HG03066 (cell line): ENCODE data around the gene SMOC2.
"Not testable (repeated sequence)": the region's sequence is repeated elsewhere in the genome, so short reads cannot be mapped to it uniquely, and the experiment has no call there.

Experiments used
- ATAC-seq: cut with Tn5 transposase; IDR thresholded peaks from one replicate; pipeline ENCODE4 v1.9.1; 2021; ENCODE audit warnings: low read depth; ENCODE audit not compliant: unreplicated experiment

SMOC2 gene

GRCh38 chr6:168692193-168692914 lies 251.4 kb downstream of the SMOC2 start:
- ATAC-seq, result no peak

- not testable (repeated sequence) for ATAC-seq
Measured at GRCh38 chr6:168692915-168693257, 251.9 kb downstream of the SMOC2 start.

DNA sequence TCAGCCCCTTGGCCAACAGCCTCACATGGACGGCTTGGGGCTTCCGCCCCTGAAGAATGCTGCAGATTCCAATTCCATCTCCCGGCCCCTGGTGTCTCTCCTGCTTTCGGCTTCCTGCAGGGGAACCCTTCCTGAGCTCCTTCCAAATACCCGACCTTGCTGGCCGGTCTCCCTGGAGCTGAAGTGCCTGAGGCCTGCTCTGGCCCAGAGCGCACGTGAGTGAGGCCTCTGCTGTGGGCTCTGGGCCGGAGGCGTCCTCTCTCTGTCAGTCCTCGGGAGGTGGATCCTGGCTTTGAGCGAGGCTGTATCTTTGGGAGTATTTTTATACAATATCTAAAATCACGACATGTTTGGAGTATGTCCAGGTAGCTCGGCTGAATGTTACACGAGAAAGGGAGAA lies 253.8 kb downstream of the SMOC2 start:
- not testable (repeated sequence) for ATAC-seq

DNA sequence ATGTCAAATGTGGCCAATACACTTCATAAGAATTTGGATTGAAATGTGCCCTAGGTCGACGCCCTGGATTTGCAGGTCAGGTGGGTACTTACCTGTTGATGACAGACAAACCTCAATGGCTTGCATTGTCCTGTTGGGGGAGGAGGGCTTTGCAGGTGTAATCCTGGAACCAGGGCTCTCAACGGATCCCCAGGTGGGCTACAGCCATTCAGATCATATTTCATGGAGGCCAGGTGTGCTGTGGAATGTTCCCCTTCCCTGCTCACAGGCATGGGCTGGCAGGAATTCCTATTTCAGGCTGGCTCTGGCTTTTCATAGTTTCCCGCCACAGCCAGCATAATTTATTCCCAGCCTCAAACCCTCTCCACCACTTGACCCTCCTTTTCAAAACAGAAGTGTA lies 254.7 kb downstream of the SMOC2 start:
- no peak for ATAC-seq

DNA sequence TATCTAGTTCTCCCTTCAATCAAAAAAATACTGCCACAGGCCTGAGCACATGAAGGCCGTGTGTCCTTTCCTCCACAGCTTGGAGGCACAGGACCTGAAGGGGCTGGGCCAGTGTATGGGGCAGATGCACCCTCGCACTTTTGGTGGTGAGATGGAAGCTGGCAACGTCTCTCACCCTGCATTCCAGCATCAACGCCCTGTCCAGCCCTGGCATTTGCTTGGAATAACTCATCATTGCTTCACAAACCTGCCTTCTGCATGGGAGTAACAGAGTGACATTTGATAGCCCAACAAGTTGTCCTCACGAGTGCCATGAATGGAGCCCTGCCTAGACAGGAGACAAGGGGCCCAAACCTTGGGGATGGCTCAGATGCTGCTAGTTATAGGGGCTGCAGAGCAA lies 257.9 kb downstream of the SMOC2 start:
- no peak for ATAC-seq

DNA sequence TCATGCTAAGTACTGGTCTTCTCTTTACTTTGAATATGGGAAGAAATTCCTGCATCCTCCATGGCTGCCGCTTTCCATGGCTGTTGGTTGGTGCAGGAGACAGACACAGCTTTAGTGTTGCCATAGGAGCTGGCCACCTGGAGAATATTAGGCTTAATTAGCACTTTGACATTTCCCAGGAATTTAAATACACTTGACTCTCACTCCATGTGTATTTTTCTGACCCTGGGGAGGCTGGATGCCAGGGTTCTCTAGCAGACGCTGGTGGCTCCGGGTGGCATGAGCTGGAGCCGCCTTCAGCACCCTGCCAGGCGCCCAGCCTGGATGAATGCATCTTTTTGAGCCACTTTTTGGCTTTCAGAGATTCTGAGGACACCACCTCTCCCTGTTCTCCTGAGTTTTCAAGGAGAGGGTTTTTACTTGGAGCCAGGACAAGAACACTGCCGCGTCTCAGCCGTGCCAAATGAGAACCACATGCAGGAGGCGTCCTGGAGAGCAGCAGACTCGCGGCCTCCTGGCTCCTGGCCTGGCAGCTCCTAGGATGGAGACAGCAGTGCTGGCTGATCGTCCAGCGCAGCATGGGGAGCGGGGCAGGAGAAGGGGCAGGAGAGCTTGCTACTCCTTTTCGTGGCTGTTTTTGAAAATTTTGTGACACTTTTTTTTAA lies 258.8 kb downstream of the SMOC2 start:
- ATAC-seq, result no peak

- ATAC-seq, result no peak
Measured at GRCh38 chr6:168700880-168701279, 259.9 kb downstream of the SMOC2 start.

DNA sequence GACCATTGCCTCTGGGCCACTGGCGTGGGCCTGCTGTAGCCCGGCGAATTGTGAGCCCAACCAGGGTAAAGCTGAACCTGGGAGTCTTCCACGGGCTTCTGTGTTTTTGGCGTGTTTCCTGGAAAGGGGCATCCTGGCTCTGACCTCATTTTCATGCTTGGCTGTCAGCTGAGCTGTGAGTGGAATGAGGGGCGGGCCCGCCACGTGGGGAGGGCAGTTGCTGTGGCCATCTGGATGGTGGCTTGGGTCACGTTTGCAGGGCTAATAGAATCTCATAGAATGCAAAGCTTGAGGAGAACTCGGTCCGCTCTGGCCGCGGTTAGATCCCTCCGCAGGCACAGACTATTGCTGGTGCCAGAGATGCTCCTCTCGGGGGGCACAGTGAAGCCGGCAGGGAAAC lies 263.0 kb downstream of the SMOC2 start:
- ATAC-seq, result no peak

DNA sequence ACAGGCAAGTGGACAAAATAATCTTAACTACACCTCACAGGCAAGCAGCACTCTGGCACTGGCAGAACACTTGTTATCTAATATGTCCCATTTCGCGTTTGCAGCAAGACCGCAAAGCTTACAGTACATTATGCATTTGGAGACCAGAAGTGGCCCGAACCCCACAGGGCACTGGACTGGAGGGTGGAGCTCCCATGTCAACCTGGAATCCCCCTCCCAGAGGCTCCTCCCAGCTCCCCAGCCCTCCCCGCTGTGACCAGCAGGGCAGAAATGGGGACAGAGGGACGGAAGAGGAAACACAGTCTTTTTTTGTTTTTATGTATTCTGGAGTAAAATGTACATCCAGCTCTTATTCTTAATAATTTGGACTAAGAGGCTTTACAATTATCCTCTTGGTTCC lies 263.7 kb downstream of the SMOC2 start:
- ATAC-seq, result no peak

GRCh38 chr6:168705271-168705670 lies 264.3 kb downstream of the SMOC2 start:
- ATAC-seq, result not testable (repeated sequence)

GRCh38 chr6:168706471-168707177 lies 265.6 kb downstream of the SMOC2 start:
- no peak for ATAC-seq

GRCh38 chr6:168708526-168708925 lies 267.5 kb downstream of the SMOC2 start:
- ATAC-seq, result no peak

DNA sequence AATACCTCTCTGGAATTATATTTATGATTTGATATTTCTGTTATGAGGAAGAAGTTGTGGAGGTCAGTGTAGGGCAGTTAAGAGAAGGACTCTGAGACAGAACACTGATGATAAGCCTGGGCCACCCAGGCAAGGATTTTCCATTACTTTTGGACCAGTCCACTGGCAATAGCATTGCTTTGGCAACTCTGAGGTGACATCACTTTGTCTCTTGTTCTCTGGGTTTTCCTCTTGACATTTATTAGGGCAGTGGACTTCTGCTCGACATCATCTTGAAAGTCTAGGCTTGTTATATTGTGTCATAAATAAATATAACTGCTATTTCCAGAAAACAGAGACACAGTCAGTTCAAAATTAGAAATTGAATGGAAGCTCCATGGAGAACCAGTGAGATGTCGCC lies 268.0 kb downstream of the SMOC2 start:
- no peak for ATAC-seq

DNA sequence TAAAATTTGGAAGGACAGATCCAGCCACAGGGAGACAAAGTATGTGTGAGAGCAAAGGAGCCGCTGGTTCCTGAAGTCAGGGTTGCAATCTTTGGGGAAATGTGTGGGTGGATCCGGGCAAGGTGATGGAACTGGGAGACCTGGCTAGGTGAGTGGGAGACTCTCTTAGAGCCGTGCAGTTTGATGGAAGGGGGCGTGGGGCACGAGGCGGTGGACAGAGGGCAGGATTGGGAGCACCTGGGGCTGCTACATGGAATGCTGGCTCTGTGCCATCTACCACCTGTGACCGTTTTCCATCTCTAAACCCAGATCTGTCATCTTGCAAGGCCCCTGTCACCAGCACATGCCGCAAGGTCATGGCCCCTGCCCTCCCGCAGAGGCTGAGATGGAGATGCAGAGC lies 268.4 kb downstream of the SMOC2 start:
- no peak for ATAC-seq

DNA sequence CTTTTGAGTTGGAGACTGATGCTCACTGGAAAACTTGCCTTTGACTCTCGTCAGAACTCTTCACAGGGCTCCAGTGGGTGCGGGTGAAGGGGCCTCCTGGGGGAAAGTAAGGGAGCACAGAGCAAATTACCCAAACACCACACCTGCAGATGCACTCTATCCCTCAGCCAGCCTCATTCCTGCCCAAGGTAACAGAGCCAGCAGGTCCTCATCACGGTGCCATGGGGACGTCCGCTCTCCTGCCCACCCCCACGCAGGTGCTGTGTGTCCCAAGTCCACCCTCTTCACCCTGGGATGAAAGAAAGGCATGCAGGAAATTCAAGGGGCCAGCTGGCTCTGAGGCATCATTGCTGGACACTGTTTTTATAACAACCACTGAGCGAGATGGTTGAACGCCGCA lies 269.0 kb downstream of the SMOC2 start:
- no peak for ATAC-seq

GRCh38 chr6:168711049-168711640 lies 270.2 kb downstream of the SMOC2 start:
- no peak for ATAC-seq

DNA sequence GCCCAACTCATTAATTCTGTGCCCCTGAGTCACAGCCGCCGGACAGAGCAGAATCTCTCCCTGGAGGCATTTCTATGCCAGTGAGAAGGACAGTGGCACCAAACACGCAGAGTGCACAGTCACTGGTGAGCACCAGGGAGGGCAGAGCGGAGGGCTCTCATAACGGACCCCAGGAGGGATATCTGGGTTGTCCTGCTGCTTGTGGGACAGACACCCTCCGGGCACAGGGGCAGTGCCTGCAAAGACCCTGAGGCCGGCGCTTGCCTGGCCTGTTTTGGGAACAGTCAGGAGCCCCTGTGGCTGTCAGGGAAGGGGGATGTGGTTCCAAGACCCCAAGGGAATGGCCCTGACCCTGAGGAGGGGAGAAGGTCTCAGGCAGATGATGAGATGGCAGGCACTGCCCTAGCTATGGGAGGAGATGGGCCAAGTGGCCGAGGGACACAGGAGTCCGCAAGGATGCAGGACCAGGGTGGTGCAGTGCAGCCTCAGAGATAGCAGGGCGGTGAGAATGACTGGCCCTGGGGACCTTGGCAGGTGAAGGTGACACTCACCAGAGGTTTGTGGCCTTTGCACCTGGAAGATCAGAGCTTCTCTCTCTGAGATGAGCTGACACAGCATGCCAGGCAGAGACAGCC lies 270.8 kb downstream of the SMOC2 start:
- no peak for ATAC-seq

GRCh38 chr6:168712993-168713392 lies 272.0 kb downstream of the SMOC2 start:
- ATAC-seq, result no peak

DNA sequence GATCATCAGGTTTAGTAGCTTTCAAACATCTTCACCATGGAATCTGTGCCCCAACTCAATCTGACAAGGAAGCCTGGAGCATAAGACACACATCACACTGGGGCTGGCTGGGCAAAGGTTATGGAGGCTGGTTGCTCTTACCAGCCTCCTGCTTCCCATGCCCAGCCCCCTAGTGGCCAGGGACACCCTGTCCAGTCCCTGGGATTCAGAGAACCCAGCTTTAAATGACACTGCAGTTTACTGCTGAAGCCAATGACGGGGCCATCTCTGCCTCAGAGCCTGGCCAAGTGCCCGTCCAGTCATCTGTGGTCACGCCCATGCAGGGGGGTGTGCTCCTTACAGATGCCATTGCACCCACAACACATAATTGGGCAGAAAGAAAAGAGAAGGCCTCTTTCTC lies 272.9 kb downstream of the SMOC2 start:
- no peak for ATAC-seq

DNA sequence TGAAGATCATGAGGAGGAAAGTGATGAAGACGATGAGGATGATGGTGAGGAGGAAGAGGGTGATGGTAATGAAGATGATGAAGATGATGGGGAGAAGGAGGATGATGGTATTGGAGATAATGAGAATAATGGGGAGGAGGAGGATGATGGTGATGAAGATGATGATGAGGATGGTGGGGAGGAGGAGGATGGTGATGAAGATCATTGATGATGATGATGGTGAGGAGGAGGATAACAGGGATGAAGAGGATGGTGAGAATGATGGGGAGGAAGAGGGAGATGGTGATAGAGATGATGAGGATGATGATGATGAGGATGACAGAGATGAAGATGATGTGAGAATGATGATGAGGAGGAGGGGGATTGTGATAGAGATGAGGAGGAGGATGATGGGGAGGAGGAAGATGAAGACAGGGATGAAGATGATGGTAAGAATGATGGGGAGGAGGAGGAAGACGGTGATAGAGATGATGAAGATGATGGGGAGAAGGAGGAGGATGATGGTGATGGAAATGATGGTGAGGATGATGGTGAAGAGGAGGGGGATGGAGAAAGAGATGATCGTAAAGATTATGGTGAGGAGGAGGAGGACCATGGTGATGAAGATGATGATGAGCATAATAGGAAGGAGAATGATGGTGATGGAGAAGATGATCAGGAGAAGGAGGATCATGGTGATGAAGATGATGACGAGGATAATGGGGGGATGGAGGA lies 273.7 kb downstream of the SMOC2 start:
- no peak for ATAC-seq
